Measurements from ENCODE around the gene TEDDM1. TPM values are rescaled to one million over a fixed set of nuclear protein-coding genes. Genes with fewer than 3 reads are reported as not detected.

The TEDDM1 gene
- total and polyA plus RNA-seq, 2 of the 13 experiments (the other 11 are each of a cell fraction or from before 2014, with no cell fraction given): not detected

- TF ChIP-seq ARNTL (CRISPR knock-in tag; IDR thresholded peaks at IDR 0.05) (peak; percentile 85), XRCC5 (optimal IDR thresholded peaks at IDR 0.05; ENCODE audit: low read length) (no peak), ZFAT (CRISPR knock-in tag; conservative IDR thresholded peaks at IDR 0.05) (no peak), KDM5B (CRISPR knock-in tag; IDR thresholded peaks at IDR 0.05; ENCODE audit: borderline replicate concordance) (peak; percentile 92), RBFOX2 (IDR thresholded peaks at IDR 0.05; ENCODE audit: low read depth, low read length) (peak; percentile 100), GMEB1 (CRISPR knock-in tag; IDR thresholded peaks at IDR 0.05; ENCODE audit: borderline replicate concordance) (peak; percentile 57; the same call in 1 of the 2 replicates), TEAD2 (CRISPR knock-in tag; IDR thresholded peaks at IDR 0.05) (no peak), RORA (CRISPR knock-in tag; IDR thresholded peaks at IDR 0.05) (no peak), TRIM22 (IDR thresholded peaks at IDR 0.05) (no peak), ASH2L (IDR thresholded peaks at IDR 0.05; ENCODE audit: insufficient read length, low read depth, low read length) (peak; percentile 54), SP1 (IDR thresholded peaks at IDR 0.05) (no peak), SP1 (CRISPR knock-in tag; IDR thresholded peaks at IDR 0.05) (peak; percentile 76), ZNF782 (CRISPR knock-in tag; IDR thresholded peaks at IDR 0.05; ENCODE audit: borderline replicate concordance) (peak; percentile 52; the same call in 1 of the 2 replicates), ZSCAN31 (CRISPR knock-in tag; IDR thresholded peaks at IDR 0.05; ENCODE audit: low read depth) (peak; percentile 26; the same call in 1 of the 2 replicates), FOXC1 (CRISPR knock-in tag; IDR thresholded peaks at IDR 0.05; ENCODE audit: borderline replicate concordance) (peak; percentile 95), ZFP90 (CRISPR knock-in tag; IDR thresholded peaks at IDR 0.05; ENCODE audit: borderline replicate concordance) (no peak; the same call in none of the 2 replicates), ZNF589 (CRISPR knock-in tag; conservative IDR thresholded peaks at IDR 0.05) (peak; percentile 47; the same call in 1 of the 2 replicates), MLX (CRISPR knock-in tag; IDR thresholded peaks at IDR 0.05) (no peak), GRHL1 (CRISPR knock-in tag; conservative IDR thresholded peaks at IDR 0.05) (no peak), HMG20B (CRISPR knock-in tag; conservative IDR thresholded peaks at IDR 0.05) (0 out of 2 replicates have a peak, but pooled peaks have one; percentile 44), BHLHE40 (IDR thresholded peaks at IDR 0.05; ENCODE audit: low read length) (0 out of 2 replicates have a peak, but pooled peaks have one; percentile 30), SNAI1 (CRISPR knock-in tag; IDR thresholded peaks at IDR 0.05; ENCODE audit: borderline replicate concordance) (peak; percentile 82; the same call in 1 of the 2 replicates)
Measured at GRCh38 chr1:182391362-182392049, 9.0 kb downstream of the TEDDM1 start, which contains the start of gene GLUL (continued).
